ENCODE results near the gene NPR3. TPM values are rescaled to one million over a fixed set of nuclear protein-coding genes. Genes with fewer than 3 reads are reported as not detected.

Gene NPR3
- total RNA-seq, 2 donors from 2014 or later: 0.20 to 0.82 TPM

GRCh38 chr5:32776200-32776599 lies 65.1 kb downstream of the NPR3 start:
- Histone ChIP-seq H3K27ac (ENCODE audit: low read depth, low read length) (no peak overlapping the region), H3K4me3 (ENCODE audit: low read length) (no peak overlapping the region), H3K9me3 (ENCODE audit: control insufficient read depth, low read length) (no peaks in the 10 kb centered on the region), H3K4me1 (ENCODE audit: control insufficient read depth, insufficient read depth, low read length) (no peaks in the 10 kb centered on the region), H3K9ac (ENCODE audit: extremely low read depth, low read length, poor library complexity, severe bottlenecking) (no peak overlapping the region), H3K27me3 (ENCODE audit: control insufficient read depth, insufficient read depth, low read length, poor library complexity, severe bottlenecking) (no peaks in the 10 kb centered on the region), H3K36me3 (ENCODE audit: control insufficient read depth, insufficient read depth, low read length) (no peaks in the 10 kb centered on the region)
- no peak overlapping the region for H3K4me3 Mint-ChIP-seq
- no peak for DNase-seq
- H3K36me3 Mint-ChIP-seq (ENCODE audit: low read depth): no peaks in the 10 kb centered on the region
- H3K27ac Mint-ChIP-seq: no peak overlapping the region
- H3K27me3 Mint-ChIP-seq (ENCODE audit: insufficient read depth): peaks cover 9% of the 10 kb centered on the region
- no peaks in the 10 kb centered on the region for H3K9me3 Mint-ChIP-seq
- no peaks in the 10 kb centered on the region for H3K4me1 Mint-ChIP-seq
- TF ChIP-seq, protein P1, sequence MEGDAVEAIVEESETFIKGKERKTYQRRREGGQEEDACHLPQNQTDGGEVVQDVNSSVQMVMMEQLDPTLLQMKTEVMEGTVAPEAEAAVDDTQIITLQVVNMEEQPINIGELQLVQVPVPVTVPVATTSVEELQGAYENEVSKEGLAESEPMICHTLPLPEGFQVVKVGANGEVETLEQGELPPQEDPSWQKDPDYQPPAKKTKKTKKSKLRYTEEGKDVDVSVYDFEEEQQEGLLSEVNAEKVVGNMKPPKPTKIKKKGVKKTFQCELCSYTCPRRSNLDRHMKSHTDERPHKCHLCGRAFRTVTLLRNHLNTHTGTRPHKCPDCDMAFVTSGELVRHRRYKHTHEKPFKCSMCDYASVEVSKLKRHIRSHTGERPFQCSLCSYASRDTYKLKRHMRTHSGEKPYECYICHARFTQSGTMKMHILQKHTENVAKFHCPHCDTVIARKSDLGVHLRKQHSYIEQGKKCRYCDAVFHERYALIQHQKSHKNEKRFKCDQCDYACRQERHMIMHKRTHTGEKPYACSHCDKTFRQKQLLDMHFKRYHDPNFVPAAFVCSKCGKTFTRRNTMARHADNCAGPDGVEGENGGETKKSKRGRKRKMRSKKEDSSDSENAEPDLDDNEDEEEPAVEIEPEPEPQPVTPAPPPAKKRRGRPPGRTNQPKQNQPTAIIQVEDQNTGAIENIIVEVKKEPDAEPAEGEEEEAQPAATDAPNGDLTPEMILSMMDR (conservative IDR thresholded peaks at IDR 0.05): no peak

GRCh38 chr5:32777222-32777621 lies 66.1 kb downstream of the NPR3 start:
- Mint-ChIP-seq H3K27ac (no peak overlapping the region), H3K27me3 (ENCODE audit: insufficient read depth) (peaks cover 9% of the 10 kb centered on the region), H3K4me1 (no peaks in the 10 kb centered on the region), H3K9me3 (no peaks in the 10 kb centered on the region), H3K4me3 (no peak overlapping the region), H3K36me3 (ENCODE audit: low read depth) (no peaks in the 10 kb centered on the region)
- no peak overlapping the region for H3K4me3 ChIP-seq (ENCODE audit: low read length)
- H3K9me3 ChIP-seq (ENCODE audit: control insufficient read depth, low read length): no peaks in the 10 kb centered on the region
- H3K27me3 ChIP-seq (ENCODE audit: control insufficient read depth, insufficient read depth, low read length, poor library complexity, severe bottlenecking): no peaks in the 10 kb centered on the region
- no peaks in the 10 kb centered on the region for H3K4me1 ChIP-seq (ENCODE audit: control insufficient read depth, insufficient read depth, low read length)
- TF ChIP-seq, protein P1 (conservative IDR thresholded peaks at IDR 0.05): no peak
- H3K36me3 ChIP-seq (ENCODE audit: control insufficient read depth, insufficient read depth, low read length): no peaks in the 10 kb centered on the region
- H3K27ac ChIP-seq (ENCODE audit: low read depth, low read length): no peak overlapping the region
- no peak overlapping the region for H3K9ac ChIP-seq (ENCODE audit: extremely low read depth, low read length, poor library complexity, severe bottlenecking)
- DNase-seq: no peak
- WGBS, 2 experiments (ENCODE audit: insufficient coverage in 1 of 2, insufficient read length in 1 of 2): 87 to 100% methylated on average over 1 to 2 of the region's 2 CpGs

DNA sequence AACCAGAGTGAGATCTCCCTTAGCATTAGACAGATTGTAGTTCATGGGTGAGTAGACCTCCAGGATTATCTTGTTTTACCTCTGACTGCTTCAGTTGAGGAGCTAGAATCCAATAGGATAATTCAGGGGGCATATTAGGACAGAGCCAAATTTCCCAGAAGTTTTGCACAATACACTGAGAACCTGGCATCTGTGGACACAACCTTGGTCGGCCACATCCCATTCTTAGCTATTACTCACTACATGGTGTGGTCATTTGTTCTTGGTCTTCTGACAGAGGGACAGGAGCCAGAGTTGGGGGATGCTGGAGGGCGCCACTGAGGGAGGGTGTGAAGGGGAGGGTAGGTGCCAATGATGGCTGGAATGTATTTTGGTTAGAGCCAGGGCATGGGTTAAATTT lies 66.6 kb downstream of the NPR3 start:
- no peaks in the 10 kb centered on the region for H3K9me3 Mint-ChIP-seq
- 86% methylated on average over 2 of the region's 2 CpGs; no CpG with 5 or more reads in 1 of the 2 experiments for WGBS, 2 experiments (ENCODE audit: insufficient coverage in 1 of 2, insufficient read length in 1 of 2)
- H3K4me1 Mint-ChIP-seq: no peaks in the 10 kb centered on the region
- H3K36me3 Mint-ChIP-seq (ENCODE audit: low read depth): no peaks in the 10 kb centered on the region
- Histone ChIP-seq H3K27me3 (ENCODE audit: control insufficient read depth, insufficient read depth, low read length, poor library complexity, severe bottlenecking) (no peaks in the 10 kb centered on the region), H3K27ac (ENCODE audit: low read depth, low read length) (no peak overlapping the region), H3K9ac (ENCODE audit: extremely low read depth, low read length, poor library complexity, severe bottlenecking) (no peak overlapping the region), H3K36me3 (ENCODE audit: control insufficient read depth, insufficient read depth, low read length) (no peaks in the 10 kb centered on the region), H3K4me1 (ENCODE audit: control insufficient read depth, insufficient read depth, low read length) (no peaks in the 10 kb centered on the region), H3K9me3 (ENCODE audit: control insufficient read depth, low read length) (no peaks in the 10 kb centered on the region), H3K4me3 (ENCODE audit: low read length) (no peak overlapping the region)
- TF ChIP-seq, protein P1 (conservative IDR thresholded peaks at IDR 0.05): no peak
- H3K27ac Mint-ChIP-seq: no peak overlapping the region
- H3K4me3 Mint-ChIP-seq: no peak overlapping the region
- peaks cover 9% of the 10 kb centered on the region for H3K27me3 Mint-ChIP-seq (ENCODE audit: insufficient read depth)
- no peak for DNase-seq

All from endodermal cell (in vitro differentiated cells).